ENCODE measurements around the gene FAM219A.

- TF ChIP-seq, protein P1, sequence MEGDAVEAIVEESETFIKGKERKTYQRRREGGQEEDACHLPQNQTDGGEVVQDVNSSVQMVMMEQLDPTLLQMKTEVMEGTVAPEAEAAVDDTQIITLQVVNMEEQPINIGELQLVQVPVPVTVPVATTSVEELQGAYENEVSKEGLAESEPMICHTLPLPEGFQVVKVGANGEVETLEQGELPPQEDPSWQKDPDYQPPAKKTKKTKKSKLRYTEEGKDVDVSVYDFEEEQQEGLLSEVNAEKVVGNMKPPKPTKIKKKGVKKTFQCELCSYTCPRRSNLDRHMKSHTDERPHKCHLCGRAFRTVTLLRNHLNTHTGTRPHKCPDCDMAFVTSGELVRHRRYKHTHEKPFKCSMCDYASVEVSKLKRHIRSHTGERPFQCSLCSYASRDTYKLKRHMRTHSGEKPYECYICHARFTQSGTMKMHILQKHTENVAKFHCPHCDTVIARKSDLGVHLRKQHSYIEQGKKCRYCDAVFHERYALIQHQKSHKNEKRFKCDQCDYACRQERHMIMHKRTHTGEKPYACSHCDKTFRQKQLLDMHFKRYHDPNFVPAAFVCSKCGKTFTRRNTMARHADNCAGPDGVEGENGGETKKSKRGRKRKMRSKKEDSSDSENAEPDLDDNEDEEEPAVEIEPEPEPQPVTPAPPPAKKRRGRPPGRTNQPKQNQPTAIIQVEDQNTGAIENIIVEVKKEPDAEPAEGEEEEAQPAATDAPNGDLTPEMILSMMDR (conservative IDR thresholded peaks at IDR 0.05), result no peak
- TF ChIP-seq ZFX (IDR thresholded peaks at IDR 0.05), result no peak
Observed at GRCh38 chr9:34382054-34382453, 76.3 kb downstream of the FAM219A start.

All from C4-2B (cell line).